GM13977 (cell line): ENCODE data around the gene METTL5.
"Not testable (repeated sequence)": the region's sequence is repeated elsewhere in the genome, so short reads cannot be mapped to it uniquely, and the experiment has no call there.

Source experiments
- DNase-seq: peaks from one replicate; pipeline ENCODE4 v3.0.0; 2012; ENCODE audit warnings: low spot score
- CTCF ChIP-seq: IDR thresholded peaks from 2 replicates; pipeline ENCODE4 v1.5.1; 2012; ENCODE audit warnings: mild to moderate bottlenecking, control low read depth; ENCODE audit not compliant: insufficient read depth; ENCODE audit errors: extremely low read depth, missing control alignments
- in situ Hi-C: fragments of 300-500 bp; cut with MboI; formaldehyde crosslinking; loops from one replicate; pipeline ENCODE4 v1.12.0; 2022; ENCODE audit warnings: low sequenced_read_pairs, low pct_unique_long_range_greater_than_20kb, mixed read lengths, inconsistent platforms; ENCODE audit not compliant: unreplicated experiment

METTL5 gene

DNA sequence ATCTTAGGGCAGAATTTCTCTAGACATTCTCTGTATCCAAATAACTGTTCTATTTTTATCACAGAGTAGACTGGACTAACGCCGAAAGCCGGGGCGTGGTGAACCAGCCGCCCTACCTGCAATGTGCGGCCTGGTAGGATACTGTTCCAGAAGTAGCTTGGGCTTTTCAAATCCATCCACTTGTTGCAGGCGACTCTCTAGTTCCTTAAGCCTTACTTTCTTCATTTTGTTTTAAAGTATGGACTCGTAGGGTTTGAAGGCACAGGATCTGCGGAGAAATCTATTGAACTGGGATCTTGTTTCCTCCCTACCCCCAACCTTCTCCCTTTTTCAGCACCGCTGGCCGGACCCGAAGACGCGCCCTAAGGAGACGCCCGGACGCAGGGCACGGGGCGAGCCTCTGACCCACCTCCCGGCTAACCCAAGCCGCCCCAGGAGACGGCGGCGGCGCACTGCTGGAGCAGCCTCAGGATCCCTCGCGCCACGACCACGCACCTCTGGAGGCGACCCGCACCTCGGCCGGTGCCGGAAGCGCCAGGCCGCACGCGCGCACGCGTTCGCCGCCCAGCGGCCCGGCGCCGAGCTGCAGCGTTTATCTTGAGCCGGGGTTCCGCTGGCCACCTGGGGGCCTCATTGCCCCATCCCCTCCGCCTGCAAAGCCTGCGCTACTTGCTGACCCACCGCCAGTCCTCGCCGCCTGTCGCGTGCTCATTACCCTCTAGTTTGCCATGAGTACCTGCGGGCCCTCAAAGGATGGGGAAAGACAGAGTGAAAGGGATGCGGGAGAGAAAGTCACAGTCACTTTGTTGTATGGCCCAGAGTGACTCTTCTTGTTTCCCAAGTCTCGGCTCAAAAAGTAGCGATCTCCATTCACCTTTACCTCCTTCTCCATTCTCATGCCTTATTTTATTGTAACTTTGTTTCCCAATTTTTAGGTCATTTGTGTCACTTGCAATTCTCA lies at the start of gene METTL5:
METTL5 (minus strand) TSS at position 533 of the 961 bp plus-strand sequence; CDS start at position 225, 308 bp downstream.
- in situ Hi-C loops, result no loop called here
- DNase-seq, result peak; percentile 91

DNA sequence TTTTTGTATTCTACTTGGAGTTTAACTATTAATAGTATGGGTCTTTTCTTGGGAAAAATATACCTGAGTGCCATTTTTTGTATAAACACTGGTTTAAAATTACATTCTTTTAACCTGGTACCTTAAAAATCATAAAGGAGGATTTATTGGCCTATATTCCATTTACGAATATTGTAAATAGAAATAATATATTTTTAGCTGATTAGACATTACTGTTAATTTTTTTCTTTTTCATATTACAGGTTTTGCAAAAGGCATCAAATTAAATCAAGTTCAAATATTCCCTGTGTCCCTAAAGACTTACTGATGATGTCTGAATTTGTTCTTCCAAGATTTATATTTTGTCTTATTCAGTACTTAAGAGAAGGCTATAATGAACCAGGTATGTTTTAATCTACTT lies 47.3 kb upstream of the METTL5 start:
- in situ Hi-C loops, result no loop called here
- no peak for DNase-seq
- TF ChIP-seq CTCF, result no peak

More for the DNA sequence above, at the start of gene METTL5:
- peak; percentile 100 for TF ChIP-seq CTCF

DNA sequence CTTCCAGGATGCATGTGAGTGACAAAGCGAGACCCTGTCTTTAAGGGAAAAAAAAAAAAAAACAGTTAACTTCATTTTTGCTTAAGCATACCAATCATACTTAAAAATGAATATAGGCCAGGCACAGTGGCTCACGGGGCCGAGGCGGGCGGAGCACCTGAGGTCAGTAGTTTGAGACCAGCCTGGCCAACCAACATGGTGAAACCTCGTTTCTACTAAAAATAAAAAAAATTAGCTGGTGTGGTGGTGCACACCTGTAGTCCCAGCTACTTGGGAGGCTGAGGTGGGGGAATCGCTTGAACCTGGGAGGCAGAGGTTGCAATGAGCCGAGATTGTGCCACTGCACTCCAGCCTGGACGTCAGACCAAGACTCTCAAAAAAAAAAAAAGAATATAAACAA lies 46.7 kb upstream of the METTL5 start:
- DNase-seq, in situ Hi-C loops: not testable (repeated sequence)

- in situ Hi-C loops, result no loop called here
- no peak for TF ChIP-seq CTCF
- DNase-seq, result no peak
Observed at GRCh38 chr2:169868951-169869350, 44.2 kb upstream of the METTL5 start.

DNA sequence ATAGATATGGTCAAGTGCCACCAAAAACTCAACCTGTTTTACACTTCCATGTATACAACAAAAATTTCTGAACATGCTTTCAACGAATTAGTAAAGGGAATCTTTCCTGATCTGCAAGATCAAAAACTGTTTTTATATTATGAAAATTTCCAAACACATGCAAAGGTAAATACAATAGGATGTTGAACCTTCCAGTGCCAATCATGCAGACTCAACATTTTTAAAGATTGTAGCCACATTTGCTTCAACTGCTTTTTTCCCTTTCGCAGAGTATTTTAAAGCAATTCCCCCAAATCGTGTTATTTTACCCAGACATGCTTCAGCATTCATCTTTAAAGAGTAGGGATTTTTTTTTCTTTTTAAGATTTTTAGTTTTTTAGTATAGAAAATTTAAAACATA lies 42.9 kb upstream of the METTL5 start:
- DNase-seq, result no peak
- no peak for TF ChIP-seq CTCF
- in situ Hi-C loops, result no loop called here

GRCh38 chr2:169866230-169866629 lies 41.5 kb upstream of the METTL5 start:
- DNase-seq, in situ Hi-C loops: not testable (repeated sequence)

DNA sequence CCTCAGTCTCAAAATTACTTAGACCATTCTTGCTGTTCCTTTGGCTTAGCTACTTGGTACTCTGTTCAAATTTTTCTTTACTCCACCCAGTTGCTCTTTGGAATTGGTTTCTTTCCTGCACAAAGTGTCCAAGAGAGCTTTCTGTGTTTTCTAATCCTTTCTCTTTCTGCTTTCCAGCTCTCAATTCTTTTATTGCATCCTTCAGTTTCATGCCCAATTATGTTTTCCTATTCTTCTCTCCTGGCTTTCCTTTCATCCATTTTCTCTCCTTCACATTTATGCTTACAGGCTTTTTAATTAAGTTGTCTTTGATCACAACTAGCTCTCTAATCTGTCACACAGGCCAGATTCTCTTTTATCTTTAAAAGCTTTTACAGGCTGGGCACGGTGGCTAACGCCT lies 40.8 kb upstream of the METTL5 start:
- no peak for TF ChIP-seq CTCF
- in situ Hi-C loops, result no loop called here
- no peak for DNase-seq
